ENCODE measurements around the gene TAF10. TPM values are rescaled to one million over a fixed set of nuclear protein-coding genes. Genes with fewer than 3 reads are reported as not detected.
A peak's percentile ranks its signal among the peaks of the same experiment; 100 is the strongest.

The TAF10 gene
- total and polyA plus RNA-seq, 2 of the 13 experiments (the other 11 are each of a cell fraction or from before 2014, with no cell fraction given): 71.3 to 134 TPM

DNA sequence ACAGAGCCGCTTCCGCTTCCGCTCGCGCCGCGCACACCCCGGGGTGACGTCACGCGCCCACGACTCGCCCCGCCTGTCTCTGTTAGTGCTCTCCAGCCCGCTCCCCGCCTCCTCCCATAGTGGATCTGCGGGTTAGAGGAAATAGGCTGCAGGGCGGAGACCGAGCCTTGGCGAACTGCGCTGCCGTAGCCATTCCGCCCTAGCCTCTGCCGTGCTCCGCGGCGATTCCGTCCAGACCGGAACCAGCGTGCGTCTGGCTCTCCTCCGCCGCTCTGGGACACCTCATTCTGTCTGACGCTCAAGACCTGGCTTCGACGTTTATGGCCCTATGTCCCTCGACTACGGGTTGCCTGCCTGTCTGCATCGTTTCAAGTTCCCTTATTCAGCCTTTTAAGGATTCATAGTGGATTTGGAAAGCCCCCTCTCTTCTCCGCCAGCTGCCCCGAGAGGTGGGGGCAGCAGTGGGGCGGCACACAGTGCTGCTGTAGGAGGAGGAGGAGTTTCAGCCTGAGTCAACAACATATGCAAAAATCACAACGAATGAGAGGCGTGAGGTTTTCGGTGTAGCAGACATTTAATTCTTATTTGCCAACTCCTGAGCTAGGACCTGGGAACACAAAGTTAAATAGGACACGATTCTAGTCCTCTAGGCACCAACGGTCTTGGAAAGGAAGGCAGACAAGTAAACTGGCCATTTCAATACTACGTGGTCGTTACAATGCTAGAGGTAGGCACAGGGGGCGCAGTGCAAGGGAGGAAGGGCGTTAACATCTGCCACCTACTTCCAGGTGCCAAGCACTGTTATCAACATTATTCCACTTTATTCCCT is at the start of gene TAF10 (continued):
- TF ChIP-seq, protein P1, sequence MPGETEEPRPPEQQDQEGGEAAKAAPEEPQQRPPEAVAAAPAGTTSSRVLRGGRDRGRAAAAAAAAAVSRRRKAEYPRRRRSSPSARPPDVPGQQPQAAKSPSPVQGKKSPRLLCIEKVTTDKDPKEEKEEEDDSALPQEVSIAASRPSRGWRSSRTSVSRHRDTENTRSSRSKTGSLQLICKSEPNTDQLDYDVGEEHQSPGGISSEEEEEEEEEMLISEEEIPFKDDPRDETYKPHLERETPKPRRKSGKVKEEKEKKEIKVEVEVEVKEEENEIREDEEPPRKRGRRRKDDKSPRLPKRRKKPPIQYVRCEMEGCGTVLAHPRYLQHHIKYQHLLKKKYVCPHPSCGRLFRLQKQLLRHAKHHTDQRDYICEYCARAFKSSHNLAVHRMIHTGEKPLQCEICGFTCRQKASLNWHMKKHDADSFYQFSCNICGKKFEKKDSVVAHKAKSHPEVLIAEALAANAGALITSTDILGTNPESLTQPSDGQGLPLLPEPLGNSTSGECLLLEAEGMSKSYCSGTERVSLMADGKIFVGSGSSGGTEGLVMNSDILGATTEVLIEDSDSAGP (CRISPR knock-in tag; IDR thresholded peaks at IDR 0.05; ENCODE audit: borderline replicate concordance): peak; percentile 93
- no peak for TF ChIP-seq TP53 (CRISPR knock-in tag; conservative IDR thresholded peaks at IDR 0.05)
- TF ChIP-seq ZNF260 (CRISPR knock-in tag; IDR thresholded peaks at IDR 0.05; ENCODE audit: borderline replicate concordance, low read depth): no peak
- peak; percentile 99 for TF ChIP-seq CREB1 (IDR thresholded peaks at IDR 0.05)
- peak; percentile 88 for TF ChIP-seq CREB1 (CRISPR knock-in tag; IDR thresholded peaks at IDR 0.05)
- no peak for TF ChIP-seq PAF1 (CRISPR knock-in tag; IDR thresholded peaks at IDR 0.05)
- no peak for TF ChIP-seq ZBTB44 (CRISPR knock-in tag; IDR thresholded peaks at IDR 0.05)
- peak; percentile 87 for TF ChIP-seq YEATS4 (CRISPR knock-in tag; IDR thresholded peaks at IDR 0.05; ENCODE audit: borderline replicate concordance)
- TF ChIP-seq, protein P2, sequence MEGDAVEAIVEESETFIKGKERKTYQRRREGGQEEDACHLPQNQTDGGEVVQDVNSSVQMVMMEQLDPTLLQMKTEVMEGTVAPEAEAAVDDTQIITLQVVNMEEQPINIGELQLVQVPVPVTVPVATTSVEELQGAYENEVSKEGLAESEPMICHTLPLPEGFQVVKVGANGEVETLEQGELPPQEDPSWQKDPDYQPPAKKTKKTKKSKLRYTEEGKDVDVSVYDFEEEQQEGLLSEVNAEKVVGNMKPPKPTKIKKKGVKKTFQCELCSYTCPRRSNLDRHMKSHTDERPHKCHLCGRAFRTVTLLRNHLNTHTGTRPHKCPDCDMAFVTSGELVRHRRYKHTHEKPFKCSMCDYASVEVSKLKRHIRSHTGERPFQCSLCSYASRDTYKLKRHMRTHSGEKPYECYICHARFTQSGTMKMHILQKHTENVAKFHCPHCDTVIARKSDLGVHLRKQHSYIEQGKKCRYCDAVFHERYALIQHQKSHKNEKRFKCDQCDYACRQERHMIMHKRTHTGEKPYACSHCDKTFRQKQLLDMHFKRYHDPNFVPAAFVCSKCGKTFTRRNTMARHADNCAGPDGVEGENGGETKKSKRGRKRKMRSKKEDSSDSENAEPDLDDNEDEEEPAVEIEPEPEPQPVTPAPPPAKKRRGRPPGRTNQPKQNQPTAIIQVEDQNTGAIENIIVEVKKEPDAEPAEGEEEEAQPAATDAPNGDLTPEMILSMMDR (CRISPR knock-in tag; IDR thresholded peaks at IDR 0.05): peak; percentile 70
- peak; percentile 60; the same call in 1 of the 2 replicates for TF ChIP-seq ZNF572 (CRISPR knock-in tag; IDR thresholded peaks at IDR 0.05)
- TF ChIP-seq ZNF788 (CRISPR knock-in tag; IDR thresholded peaks at IDR 0.05; ENCODE audit: borderline replicate concordance): peak; percentile 87; the same call in 1 of the 2 replicates
- TF ChIP-seq ZNF230 (CRISPR knock-in tag; IDR thresholded peaks at IDR 0.05): peak; percentile 79; the same call in 1 of the 2 replicates
- no peak for TF ChIP-seq NPAS2 (CRISPR knock-in tag; IDR thresholded peaks at IDR 0.05; ENCODE audit: borderline replicate concordance)
- 0 out of 2 replicates have a peak, but pooled peaks have one; percentile 45 for TF ChIP-seq ZNF839 (CRISPR knock-in tag; IDR thresholded peaks at IDR 0.05; ENCODE audit: borderline replicate concordance)
- TF ChIP-seq FOXA1 (IDR thresholded peaks at IDR 0.05): no peak
- peak; percentile 71 for TF ChIP-seq FOXA1 (CRISPR knock-in tag; IDR thresholded peaks at IDR 0.05)
- TF ChIP-seq SIN3A (IDR thresholded peaks at IDR 0.05; ENCODE audit: borderline replicate concordance, low read depth, low read length): peak; percentile 84
- TF ChIP-seq ZNF639 (CRISPR knock-in tag; conservative IDR thresholded peaks at IDR 0.05): peak; percentile 80
- peak; percentile 83 for TF ChIP-seq CREM (IDR thresholded peaks at IDR 0.05)
- no peak for TF ChIP-seq CREM (CRISPR knock-in tag; IDR thresholded peaks at IDR 0.05)
- peak; percentile 65 for TF ChIP-seq ZFX (CRISPR knock-in tag; IDR thresholded peaks at IDR 0.05; ENCODE audit: low read depth)
- peak; percentile 82 for TF ChIP-seq ZNF709 (CRISPR knock-in tag; IDR thresholded peaks at IDR 0.05)
- TF ChIP-seq CC2D1A (CRISPR knock-in tag; IDR thresholded peaks at IDR 0.05): no peak
- TF ChIP-seq, protein P3, sequence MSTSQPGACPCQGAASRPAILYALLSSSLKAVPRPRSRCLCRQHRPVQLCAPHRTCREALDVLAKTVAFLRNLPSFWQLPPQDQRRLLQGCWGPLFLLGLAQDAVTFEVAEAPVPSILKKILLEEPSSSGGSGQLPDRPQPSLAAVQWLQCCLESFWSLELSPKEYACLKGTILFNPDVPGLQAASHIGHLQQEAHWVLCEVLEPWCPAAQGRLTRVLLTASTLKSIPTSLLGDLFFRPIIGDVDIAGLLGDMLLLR (CRISPR knock-in tag; IDR thresholded peaks at IDR 0.05): peak; percentile 71; the same call in 1 of the 2 replicates

All from HepG2 (cell line).